Placental pericyte (primary cell): ENCODE data around the gene COPG1. TPM values are rescaled to one million over a fixed set of nuclear protein-coding genes. Genes with fewer than 3 reads are reported as not detected.

Source experiments
- small RNA-seq: library from RNA; depleted of rRNA; stranded (forward); fragments of <200 nt; gene quantifications from one replicate; pipeline ENCODE3, GENCODE V24; 2012; ENCODE audit warnings: low replicate concordance
- total RNA-seq: library from RNA; depleted of rRNA; stranded (reverse); fragments of >200 nt; gene quantifications from 2 replicates; pipeline ENCODE4 v1.2.3, GENCODE V29; 2012

Gene COPG1
- 452 and 528 TPM in 2 replicates for total RNA-seq

GRCh38 chr3:129249284-129250065 is at the start of gene COPG1:
Gene COPG1, plus strand, starts transcription at chr3:129249606. Its CDS starts 104 bp downstream, at chr3:129249710.

GRCh38 chr3:129278439-129278965 is 29.1 kb downstream of the COPG1 start, which contains the start of gene HMCES:
Gene HMCES, plus strand, starts transcription at chr3:129278870. Its CDS starts 863 bp downstream, at chr3:129279733.

Small RNA genes lying within 50 kb of the gene (small RNA-seq; reads per million reads assigned to genes)
- gene MIR6826 (0.29 reads per million), gene RPS27P12 (not detected)

Other genes with a start within 250 kb of the COPG1 start
- under 0.01 and 0.86 TPM in 2 replicates for gene EFCC1, start 248.3 kb upstream of the COPG1 start, total RNA-seq
- gene GP9, start 188.8 kb upstream of the COPG1 start, total RNA-seq: not detected in 2 replicates
- gene RAB43, start 127.8 kb upstream of the COPG1 start, total RNA-seq: 21.4 and 38.2 TPM in 2 replicates
- 25.8 and 25.9 TPM in 2 replicates for gene ISY1, start 88.5 kb upstream of the COPG1 start, total RNA-seq
- 264 and 269 TPM in 2 replicates for gene CNBP, start 65.7 kb upstream of the COPG1 start, total RNA-seq
- gene HMCES, start 29.3 kb downstream of the COPG1 start, total RNA-seq: 20.9 and 22.8 TPM in 2 replicates
- gene EFCAB12, start 179.0 kb downstream of the COPG1 start, total RNA-seq: under 0.01 and 0.22 TPM in 2 replicates
- gene MBD4, start 190.3 kb downstream of the COPG1 start, total RNA-seq: 27.3 and 42.2 TPM in 2 replicates
- 15.3 and 21.2 TPM in 2 replicates for gene IFT122, start 190.6 kb downstream of the COPG1 start, total RNA-seq